ENCODE results near the gene ARRB2.

Gene ARRB2

GRCh38 chr17:4720787-4721186, 10.4 kb downstream of the ARRB2 start:
- TF ChIP-seq FOXP2 (optimal IDR thresholded peaks at IDR 0.05; ENCODE audit: borderline replicate concordance, extremely low read depth, extremely low read length, insufficient read depth), result no peak
- TF ChIP-seq SIN3A (IDR thresholded peaks at IDR 0.05; ENCODE audit: borderline replicate concordance, insufficient read depth, low read length), result no peak
- no peak for TF ChIP-seq TAF1 (IDR thresholded peaks at IDR 0.05; ENCODE audit: borderline replicate concordance, insufficient read depth, low read length)
- TF ChIP-seq REST (IDR thresholded peaks at IDR 0.05; ENCODE audit: insufficient read depth in 1 of 2, low read depth in 2 of 2, low read length in 2 of 2), result no peak
- no peak for TF ChIP-seq POLR2AphosphoS5 (IDR thresholded peaks at IDR 0.05; ENCODE audit: low read depth, low read length)

GRCh38 chr17:4721203-4722135, 11.0 kb downstream of the ARRB2 start:
- TF ChIP-seq POLR2AphosphoS5 (IDR thresholded peaks at IDR 0.05; ENCODE audit: low read depth, low read length) (no peak; the same call in 1 of the 2 replicates), TAF1 (IDR thresholded peaks at IDR 0.05; ENCODE audit: borderline replicate concordance, insufficient read depth, low read length) (no peak), REST (IDR thresholded peaks at IDR 0.05; ENCODE audit: insufficient read depth in 1 of 2, low read depth in 2 of 2, low read length in 2 of 2) (no peak), FOXP2 (optimal IDR thresholded peaks at IDR 0.05; ENCODE audit: borderline replicate concordance, extremely low read depth, extremely low read length, insufficient read depth) (no peak), SIN3A (IDR thresholded peaks at IDR 0.05; ENCODE audit: borderline replicate concordance, insufficient read depth, low read length) (no peak)

- TF ChIP-seq POLR2AphosphoS5 (IDR thresholded peaks at IDR 0.05; ENCODE audit: low read depth, low read length) (no peak), FOXP2 (optimal IDR thresholded peaks at IDR 0.05; ENCODE audit: borderline replicate concordance, extremely low read depth, extremely low read length, insufficient read depth) (no peak), SIN3A (IDR thresholded peaks at IDR 0.05; ENCODE audit: borderline replicate concordance, insufficient read depth, low read length) (no peak), REST (IDR thresholded peaks at IDR 0.05; ENCODE audit: insufficient read depth in 1 of 2, low read depth in 2 of 2, low read length in 2 of 2) (no peak), TAF1 (IDR thresholded peaks at IDR 0.05; ENCODE audit: borderline replicate concordance, insufficient read depth, low read length) (no peak)
Observed at GRCh38 chr17:4722678-4723240, 12.3 kb downstream of the ARRB2 start.

- no peak for TF ChIP-seq TAF1 (IDR thresholded peaks at IDR 0.05; ENCODE audit: borderline replicate concordance, insufficient read depth, low read length)
- no peak for TF ChIP-seq REST (IDR thresholded peaks at IDR 0.05; ENCODE audit: insufficient read depth in 1 of 2, low read depth in 2 of 2, low read length in 2 of 2)
- no peak for TF ChIP-seq SIN3A (IDR thresholded peaks at IDR 0.05; ENCODE audit: borderline replicate concordance, insufficient read depth, low read length)
- no peak for TF ChIP-seq FOXP2 (optimal IDR thresholded peaks at IDR 0.05; ENCODE audit: borderline replicate concordance, extremely low read depth, extremely low read length, insufficient read depth)
Observed at GRCh38 chr17:4724650-4725049, 14.2 kb downstream of the ARRB2 start.

Data from PFSK-1 (cell line).